H1 (cell line): ENCODE results near the gene ZNF385D. TPM values are rescaled to one million over a fixed set of nuclear protein-coding genes. Genes with fewer than 3 reads are reported as not detected.

Source experiments
- BCL11A ChIP-seq, 2 experiments: IDR thresholded peaks; one replicate each; pipeline ENCODE4 v1.6.1; 2011; ENCODE audit warnings: low read depth in 2 of 2, low read length in 2 of 2, mild to moderate bottlenecking in 2 of 2
- FOSL1 ChIP-seq: IDR thresholded peaks from 2 replicates; pipeline ENCODE4 v1.6.1; 2011; ENCODE audit warnings: mild to moderate bottlenecking, low read depth, low read length, moderate library complexity; ENCODE audit not compliant: insufficient read depth
- SIN3A ChIP-seq, 2 experiments: IDR thresholded peaks in 1 of 2; conservative IDR thresholded peaks in 1 of 2; 2 replicates each; pipeline ENCODE4 v1.6.1; 2011 to 2012; ENCODE audit warnings: low read length in 2 of 2, improper control_type of control experiment in 1 of 2, low read depth in 1 of 2, mild to moderate bottlenecking in 1 of 2
- SIRT6 ChIP-seq: IDR thresholded peaks from one replicate; pipeline ENCODE4 v1.7.1; 2012; ENCODE audit warnings: low read length, inconsistent platforms
- SP2 ChIP-seq: IDR thresholded peaks from 2 replicates; pipeline ENCODE4 v1.6.1; 2012; ENCODE audit warnings: mild to moderate bottlenecking, low read length, inconsistent platforms
- polyA plus RNA-seq, 7 experiments: library from polyadenylated mRNA; depleted of rRNA in 3 of 7; stranded (reverse) in 5 of 7; unstranded in 2 of 7; fragments of >200 nt in 5 of 7; fragments of 200-250 nt in 2 of 7; gene quantifications; 1 replicate in 5 of 7; 2 replicates in 1 of 7; 4 replicates in 1 of 7; pipeline versions ENCODE4 v1.2.1 to v1.2.3, GENCODE V29; 2011 to 2013; ENCODE audit warnings: missing spikeins in 2 of 7, mixed read lengths in 2 of 7
- total RNA-seq: library from RNA; stranded (reverse); fragmentation: NEBNext Ultra II Directional; extraction: Animal tissue kit (Norgen Biotek cat#: 25700); gene quantifications from 2 replicates; pipeline ENCODE4 v1.2.1, GENCODE V29; 2021

ZNF385D gene
- total and polyA plus RNA-seq, 2 of the 8 experiments (the other 6 are each of a cell fraction or from before 2014, with no cell fraction given): 5.9 to 10.8 TPM

DNA sequence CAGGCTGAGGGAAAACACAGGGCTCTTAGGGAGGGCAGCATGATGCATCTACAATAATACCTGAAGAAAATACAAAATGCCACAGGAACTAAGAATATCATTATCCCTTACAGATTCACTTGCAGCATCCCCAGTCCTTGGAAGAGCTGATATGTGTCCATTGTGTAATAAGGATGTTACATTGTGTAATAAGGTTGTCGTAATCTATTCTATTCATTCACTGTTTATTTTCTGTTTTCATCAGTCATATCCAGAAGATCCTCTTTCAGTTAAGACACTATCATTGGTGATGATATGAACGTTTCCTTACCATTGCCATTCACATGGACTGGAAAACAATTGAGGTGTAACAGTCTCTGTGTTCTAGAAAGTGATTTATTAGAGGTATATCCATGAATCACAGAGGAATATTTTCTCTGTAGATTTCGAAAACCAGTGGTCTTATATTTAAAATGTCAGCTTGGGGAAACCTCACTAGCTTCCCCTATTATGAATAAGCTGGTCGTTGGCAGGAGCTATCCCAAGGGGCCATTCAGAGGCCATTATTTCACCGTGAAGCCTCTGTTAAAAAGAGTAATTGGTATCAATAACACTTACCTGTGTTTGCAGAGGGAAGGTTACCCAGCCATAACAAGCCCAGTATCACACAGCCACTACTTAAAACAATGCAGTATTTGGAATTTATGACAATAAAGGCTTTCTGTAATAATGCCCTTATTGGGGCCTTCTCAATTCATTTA lies 241.1 kb downstream of the ZNF385D start (continued):
- TF ChIP-seq FOSL1 (no peak), BCL11A (IDR thresholded peaks at IDR 0.05; ENCODE audit: low read depth in 2 of 2, low read length in 2 of 2) (no peak), SIN3A (conservative IDR thresholded peaks at IDR 0.05 in 1 of 2, IDR thresholded peaks at IDR 0.05 in 1 of 2; ENCODE audit: low read depth in 1 of 2, low read length in 2 of 2) (no peak), SIRT6 (no peak), SP2 (no peak)
